Left colon (tissue), 2 donors: ENCODE measurements around the gene NF1. TPM values are rescaled to one million over a fixed set of nuclear protein-coding genes. Genes with fewer than 3 reads are reported as not detected.
"Not testable (repeated sequence)": the region's sequence is repeated elsewhere in the genome, so short reads cannot be mapped to it uniquely, and the experiment has no call there.

ENCODE experiments used
- ATAC-seq: fragments of 200-7000 bp; cut with Tn5 transposase; one replicate; pipeline ENCODE4 v1.9.1; 2020; ENCODE audit warnings: mild to moderate bottlenecking, moderate library complexity
- DNase-seq, 2 donors: peaks; one replicate each; pipeline ENCODE4 v3.0.0-alpha.2; 2020
- intact Hi-C, 2 donors: fragments of 100-400 bp; cut with DNase I in 1 of 2; cut with micrococcal nuclease in 1 of 2; formaldehyde crosslinking; loops; one replicate each; pipeline versions ENCODE4 v1.11.2 to v1.14.0; 2022; cut with DNase I, micrococcal nuclease
- total RNA-seq, 2 donors: library from RNA; stranded (reverse); fragmentation: NEBNext Ultra II Directional; extraction: Animal tissue kit (Norgen Biotek cat#: 25700); gene quantifications; one replicate each; pipeline ENCODE4 v1.2.1, GENCODE V29; 2021
- donor health status: DM: no; HTN: no; CAD: no.
- donor health status: DM: yes; HTN: yes; CAD: no.

NF1 gene
- total RNA-seq, 2 donors from 2014 or later: 48.9 to 61.4 TPM

DNA sequence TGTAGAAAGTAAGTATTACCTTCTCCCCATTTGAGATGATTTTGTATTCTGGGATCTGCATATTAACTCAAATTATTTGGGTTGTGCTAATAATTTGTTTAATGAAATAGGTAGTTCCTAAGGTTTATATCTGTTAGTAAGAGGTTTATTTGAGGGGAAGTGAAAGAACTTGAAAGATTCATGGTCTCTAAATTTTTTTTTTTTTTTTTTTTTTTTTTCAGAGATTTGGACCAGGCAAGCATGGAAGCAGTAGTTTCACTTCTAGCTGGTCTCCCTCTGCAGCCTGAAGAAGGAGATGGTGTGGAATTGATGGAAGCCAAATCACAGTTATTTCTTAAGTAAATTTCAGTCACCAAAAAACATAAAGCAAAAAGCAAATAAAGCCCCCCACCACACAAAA lies 137.1 kb downstream of the NF1 start:
- ATAC-seq: no peak
- no peak for DNase-seq
- intact Hi-C loops: no loop called here

- intact Hi-C loops: no loop called here
- no peak for DNase-seq
- no peak for ATAC-seq
Measured at GRCh38 chr17:31235110-31235509, 140.3 kb downstream of the NF1 start.

DNA sequence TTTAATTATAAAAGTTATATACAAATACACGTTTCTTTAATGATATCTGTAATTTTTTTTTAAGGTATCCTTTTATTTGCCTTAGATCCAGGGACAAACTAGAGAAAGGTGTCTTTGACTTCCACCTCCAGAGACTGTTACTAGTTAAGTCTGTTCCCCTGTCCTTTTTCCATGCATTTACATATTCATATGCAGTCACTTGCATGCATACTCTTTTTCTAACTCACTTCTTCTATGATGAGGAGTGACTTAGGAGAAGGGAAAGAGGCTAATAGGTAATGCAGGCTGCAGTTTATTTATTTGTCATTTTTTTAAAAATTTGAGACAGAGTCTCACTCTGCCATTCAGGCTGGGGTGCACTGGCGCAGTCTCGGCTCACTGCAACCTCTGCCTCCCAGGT lies 141.4 kb downstream of the NF1 start:
- no peak for DNase-seq
- ATAC-seq: no peak
- intact Hi-C loops: no loop called here

DNA sequence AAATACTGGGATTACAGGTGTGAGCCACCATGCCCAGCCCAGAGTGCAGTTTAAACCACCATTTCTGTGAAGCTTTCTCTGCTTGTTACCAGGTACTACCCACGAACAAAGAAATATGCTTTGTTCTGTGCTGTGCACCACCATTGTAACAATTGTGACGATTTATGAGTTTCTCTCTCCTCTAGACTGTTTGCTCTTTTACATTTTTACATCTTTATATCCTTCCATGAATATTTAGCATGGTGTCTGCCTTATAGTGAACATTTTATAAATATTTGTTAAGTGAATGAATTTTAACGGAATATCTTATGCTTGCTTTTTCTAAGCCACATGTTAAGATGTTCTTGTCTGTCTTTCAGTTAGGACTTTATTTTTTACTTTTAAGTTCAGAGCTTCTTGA lies 141.9 kb downstream of the NF1 start:
- intact Hi-C loops: no loop called here
- DNase-seq (no peak), ATAC-seq (no peak)

DNA sequence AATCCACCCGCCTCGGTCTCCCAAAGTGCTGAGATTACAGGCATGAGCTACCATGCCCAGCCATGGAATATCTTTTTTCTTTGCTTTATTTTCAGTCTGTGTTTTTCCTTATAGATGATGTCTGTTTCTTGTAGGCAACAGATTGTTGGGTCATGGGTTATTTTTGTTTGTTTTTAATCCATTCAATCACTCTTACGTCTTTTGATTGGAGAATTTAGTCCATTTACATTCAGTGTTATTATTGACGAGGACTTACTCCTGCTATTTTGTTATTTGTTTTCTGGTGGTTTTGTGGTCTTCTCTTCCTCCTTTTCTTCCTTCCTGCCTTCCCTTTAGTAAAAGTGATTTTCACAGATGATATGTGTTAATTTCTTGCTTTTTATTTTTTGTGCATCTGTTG lies 146.3 kb downstream of the NF1 start:
- intact Hi-C loops: no loop called here
- ATAC-seq (no peak), DNase-seq (no peak)

- intact Hi-C loops: no loop called here
- ATAC-seq (no peak), DNase-seq (no peak)
Measured at GRCh38 chr17:31248986-31249834, 154.4 kb downstream of the NF1 start.

- ATAC-seq (no peak), DNase-seq (no peak)
- intact Hi-C loops: no loop called here
Measured at GRCh38 chr17:31249835-31250141, 155.0 kb downstream of the NF1 start.

DNA sequence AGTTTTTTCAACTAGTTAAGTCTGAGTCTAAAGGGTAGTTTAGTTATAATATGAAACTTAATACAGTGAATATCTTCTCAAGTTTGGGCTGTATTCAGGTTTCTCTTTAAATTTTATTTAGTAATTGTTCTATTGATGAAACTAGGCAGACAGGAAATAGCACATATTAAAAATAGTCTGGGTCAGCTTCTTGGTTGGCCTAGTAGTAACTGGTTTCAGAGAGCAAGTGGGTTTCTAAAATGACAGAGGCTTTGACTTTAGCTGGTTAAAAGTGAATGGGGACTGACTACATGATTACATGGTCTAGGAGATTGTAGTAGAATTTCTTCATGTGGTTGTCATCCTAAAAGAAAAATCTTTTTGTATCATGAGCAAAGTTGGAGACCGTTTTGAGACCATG lies 155.5 kb downstream of the NF1 start:
- intact Hi-C loops: no loop called here
- ATAC-seq: no peak
- no peak for DNase-seq

DNA sequence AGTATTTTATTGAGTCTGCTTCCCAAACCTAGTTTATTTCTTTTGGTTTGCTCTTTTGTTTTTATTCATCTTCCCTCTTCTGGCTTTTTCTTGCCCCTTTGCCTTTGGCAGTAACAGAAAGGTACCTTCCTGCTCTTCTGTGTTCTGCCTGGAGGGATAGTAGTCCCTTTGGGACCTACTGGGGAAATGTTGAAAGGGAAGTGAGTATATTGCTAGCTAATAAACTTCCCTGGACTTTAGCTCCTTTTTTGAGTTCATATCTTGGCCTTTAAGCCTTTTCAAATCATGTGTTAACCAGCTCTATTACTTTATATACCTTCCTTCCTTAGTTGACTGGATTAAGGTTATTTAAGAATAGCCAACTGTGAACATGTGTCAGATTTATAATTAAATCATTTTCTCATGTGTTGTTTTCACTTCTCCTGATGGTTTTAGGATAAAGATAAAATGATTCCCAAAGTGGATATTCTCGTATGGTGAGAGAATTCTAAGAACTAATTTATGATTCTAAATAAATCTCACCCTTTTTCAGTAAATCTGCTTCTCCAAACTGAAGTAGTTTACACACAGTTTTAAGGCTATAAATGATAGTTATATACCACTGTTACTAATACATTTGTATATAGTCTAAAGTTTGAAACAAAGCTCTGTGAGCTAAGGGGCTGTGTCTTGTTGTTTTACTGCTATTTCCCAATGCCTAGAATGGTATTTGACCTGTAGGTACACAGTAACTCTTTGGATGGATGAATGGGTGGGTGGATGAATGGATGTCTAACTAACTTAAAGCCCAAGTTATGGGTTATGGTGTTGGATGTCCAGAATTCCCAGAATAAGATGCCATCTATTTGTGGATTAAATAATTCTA lies 156.6 kb downstream of the NF1 start:
- intact Hi-C loops: no loop called here
- ATAC-seq (peak; percentile 40), DNase-seq (no peak)

DNA sequence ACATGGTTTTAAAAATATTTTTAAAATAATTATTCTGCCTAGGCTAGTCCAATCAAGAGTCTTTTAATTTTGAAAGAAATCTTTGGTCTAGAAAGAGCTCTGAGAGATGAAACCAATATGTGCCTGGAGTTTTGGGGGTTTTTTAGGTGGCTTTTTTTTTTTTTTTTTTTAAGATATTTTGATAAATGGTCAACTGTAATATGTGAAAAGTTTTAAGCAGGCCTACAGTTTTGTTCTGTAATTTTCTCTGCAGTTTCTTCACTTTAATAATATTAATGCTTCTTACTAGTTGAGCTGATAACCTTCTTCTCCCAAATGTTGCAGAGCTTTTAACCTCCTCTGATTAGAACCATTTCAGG lies 157.2 kb downstream of the NF1 start:
- intact Hi-C loops: no loop called here
- DNase-seq (no peak), ATAC-seq (no peak)

DNA sequence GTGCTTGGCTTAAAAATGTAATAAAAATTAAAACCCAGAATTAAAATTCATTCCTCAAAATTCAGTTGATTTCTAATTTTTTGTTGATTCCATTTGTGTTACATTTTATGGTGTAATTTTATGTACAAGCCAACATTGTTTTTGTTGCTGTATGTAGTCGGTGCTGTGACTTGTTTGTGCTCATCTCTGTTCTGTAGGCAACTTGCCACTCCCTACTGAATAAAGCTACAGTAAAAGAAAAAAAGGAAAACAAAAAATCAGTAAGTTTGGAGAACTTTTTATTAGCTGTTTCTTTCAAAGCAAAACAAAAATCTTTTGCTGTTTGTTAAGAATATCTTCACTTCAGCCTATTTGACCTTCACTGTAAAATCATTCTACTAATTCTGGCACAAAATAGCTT lies 158.0 kb downstream of the NF1 start:
- DNase-seq: no peak
- no peak for ATAC-seq
- intact Hi-C loops: no loop called here

DNA sequence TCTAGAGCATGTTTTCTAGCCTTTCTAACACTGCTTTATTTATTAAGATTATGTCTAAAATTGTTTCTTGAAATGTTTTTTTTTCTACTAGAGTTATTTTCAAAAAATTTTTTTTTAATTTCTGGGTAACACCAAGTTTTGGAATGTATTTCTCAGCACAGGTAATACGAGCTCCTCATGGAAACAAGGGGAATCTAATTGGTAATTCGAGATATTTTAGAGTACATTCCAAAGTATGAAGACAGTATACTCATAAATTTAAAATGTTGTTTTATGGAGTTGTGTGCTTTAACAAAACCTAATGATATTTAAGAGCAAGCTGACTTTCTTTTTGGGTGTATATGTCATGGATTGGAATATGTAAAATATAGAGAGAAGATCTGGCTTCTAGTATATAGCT lies 159.9 kb downstream of the NF1 start:
- ATAC-seq: no peak
- DNase-seq: no peak
- intact Hi-C loops: no loop called here

DNA sequence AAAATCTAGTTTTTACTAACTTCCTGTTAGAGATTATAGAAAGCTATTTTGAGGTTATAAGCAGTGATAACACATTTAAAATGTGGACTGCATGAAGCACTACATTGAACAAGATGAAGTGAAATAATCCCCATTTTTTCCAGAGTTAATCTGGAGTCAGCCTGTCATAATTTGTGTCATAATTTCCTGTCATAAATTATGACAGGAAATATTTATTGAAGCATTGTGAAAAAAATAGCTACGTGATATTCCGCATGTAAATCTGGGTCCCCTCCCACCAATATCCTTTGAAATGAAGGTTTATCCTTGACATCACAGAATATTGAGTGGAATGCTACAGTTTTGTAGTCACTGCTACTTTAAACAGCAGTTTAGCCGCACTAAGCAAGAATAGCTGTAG lies 162.2 kb downstream of the NF1 start:
- ATAC-seq (no peak), DNase-seq (no peak)
- intact Hi-C loops: no loop called here

DNA sequence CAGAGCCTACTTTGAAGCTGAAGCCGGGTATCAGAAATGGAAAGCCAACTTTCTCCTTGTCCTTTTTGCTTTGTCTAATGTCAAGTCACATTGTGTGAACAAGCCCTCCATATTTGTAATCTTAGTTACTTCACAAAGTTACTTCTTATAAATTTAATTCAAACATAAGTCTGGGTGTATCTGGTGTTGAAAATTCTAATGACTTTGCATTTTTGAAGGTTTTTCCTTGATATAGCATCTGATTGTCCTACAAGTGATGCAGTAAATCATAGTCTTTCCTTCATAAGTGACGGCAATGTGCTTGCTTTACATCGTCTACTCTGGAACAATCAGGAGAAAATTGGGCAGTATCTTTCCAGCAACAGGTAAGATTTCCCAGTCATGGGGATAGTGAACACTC lies 165.4 kb downstream of the NF1 start:
- ATAC-seq (no peak), DNase-seq (no peak)
- intact Hi-C loops: no loop called here

GRCh38 chr17:31261601-31262000 lies 166.8 kb downstream of the NF1 start:
- no peak for DNase-seq
- intact Hi-C loops: no loop called here
- ATAC-seq: no peak

GRCh38 chr17:31262923-31263322 lies 168.1 kb downstream of the NF1 start:
- ATAC-seq, DNase-seq, intact Hi-C loops: not testable (repeated sequence)

GRCh38 chr17:31266042-31266441 lies 171.3 kb downstream of the NF1 start:
- DNase-seq (no peak), ATAC-seq (no peak)
- intact Hi-C loops: no loop called here

DNA sequence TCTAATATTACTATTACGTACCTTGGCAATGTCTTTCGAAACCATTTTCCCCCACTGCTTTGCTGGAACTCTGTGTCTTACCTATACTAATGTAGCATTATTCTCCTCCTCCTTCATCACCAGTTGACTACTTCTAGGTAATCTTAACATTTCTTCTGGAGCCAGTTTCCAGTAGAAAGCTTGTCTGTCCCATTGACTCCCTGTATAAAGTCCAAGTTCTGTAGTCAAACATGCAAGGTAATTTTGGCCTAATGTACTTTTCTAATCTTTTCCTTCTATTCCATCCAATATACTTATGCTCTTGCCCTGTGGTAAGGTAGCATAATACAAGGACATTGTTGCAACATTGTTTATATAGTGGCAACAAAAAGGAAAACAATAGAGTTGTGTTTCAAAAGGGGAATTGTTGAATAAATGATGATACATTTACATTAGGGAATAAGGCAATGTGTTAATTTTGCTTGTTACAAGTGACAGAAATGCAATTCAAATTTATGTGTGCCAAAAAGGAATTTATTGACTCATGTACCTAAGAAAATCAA lies 174.3 kb downstream of the NF1 start:
- ATAC-seq: no peak
- no peak for DNase-seq
- intact Hi-C loops: no loop called here

DNA sequence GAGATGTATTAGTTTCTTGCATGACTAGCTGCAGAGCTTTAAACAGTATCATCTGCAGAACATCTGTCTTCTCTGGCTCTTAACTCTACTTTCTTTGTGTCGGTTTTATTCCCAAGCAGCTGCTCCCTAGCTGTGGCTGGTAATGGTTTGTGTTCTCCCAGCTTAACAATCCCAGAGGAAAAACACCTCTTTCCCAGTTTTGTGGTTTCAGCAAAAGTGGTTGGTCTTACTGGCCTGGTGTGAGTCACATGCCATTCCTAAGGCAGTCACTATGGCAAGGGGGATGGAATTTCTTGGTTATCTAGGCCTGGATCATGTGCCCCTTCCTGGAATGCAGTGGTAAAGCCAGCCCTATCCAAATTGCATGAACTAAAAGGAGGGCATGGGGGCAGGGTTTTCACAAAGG lies 174.8 kb downstream of the NF1 start:
- DNase-seq (no peak), ATAC-seq (no peak)
- intact Hi-C loops: no loop called here

- DNase-seq: no peak
- intact Hi-C loops: no loop called here
- no peak for ATAC-seq
Measured at GRCh38 chr17:31272236-31272635, 177.5 kb downstream of the NF1 start.
